NK-92 (cell line): ENCODE results near the gene CNKSR3.
"Not testable (repeated sequence)": the region's sequence is repeated elsewhere in the genome, so short reads cannot be mapped to it uniquely, and the experiment has no call there.

ENCODE experiments used
- DNase-seq: peaks from one replicate; lab custom pipeline; 2025; ENCODE audit not compliant: unreplicated experiment; lab: John Stamatoyannopoulos, UW

CNKSR3 gene

DNA sequence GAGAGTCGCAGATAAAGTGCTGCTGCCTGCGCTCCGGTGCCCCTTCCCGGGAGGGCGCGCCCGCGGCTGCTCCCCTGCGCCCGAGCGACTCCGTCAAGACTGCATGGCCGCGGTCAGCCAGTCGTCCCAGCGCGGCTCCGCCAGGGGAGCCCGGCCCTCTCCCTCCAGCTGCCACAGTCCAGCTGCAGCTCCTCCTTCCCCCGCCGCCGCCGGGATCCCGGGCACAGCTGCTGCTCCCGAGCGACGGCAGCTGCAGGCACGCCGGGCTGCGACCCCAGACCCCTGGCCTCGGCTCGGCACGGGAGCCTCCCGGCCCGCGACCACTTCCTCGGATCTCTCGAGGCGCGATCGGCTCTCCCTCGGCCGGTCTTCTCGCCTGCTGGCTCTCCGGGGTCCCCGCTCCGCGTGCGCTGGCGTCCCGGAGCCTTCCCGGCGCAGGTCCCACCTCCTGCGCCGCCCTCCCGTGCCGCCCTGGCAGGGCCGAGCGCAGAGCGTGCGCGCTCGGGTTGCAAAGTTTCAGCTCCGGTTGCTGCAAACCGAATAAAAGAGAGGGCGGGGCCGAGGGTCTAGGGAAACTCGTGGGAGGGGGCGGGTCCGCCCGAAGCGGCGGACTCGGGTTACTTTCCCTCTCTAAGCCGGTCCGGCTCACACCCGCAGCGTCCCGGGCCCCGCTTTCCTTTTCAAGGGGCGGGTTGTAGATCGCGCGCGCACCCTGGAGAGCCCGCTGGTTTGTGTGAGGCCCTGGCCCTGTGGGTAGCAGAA, at the start of gene CNKSR3:
CNKSR3 (minus strand) TSS at position 542 of the 762 bp plus-strand sequence. CDS start 571 bp downstream, outside the sequence.
- DNase-seq = no peak

DNA sequence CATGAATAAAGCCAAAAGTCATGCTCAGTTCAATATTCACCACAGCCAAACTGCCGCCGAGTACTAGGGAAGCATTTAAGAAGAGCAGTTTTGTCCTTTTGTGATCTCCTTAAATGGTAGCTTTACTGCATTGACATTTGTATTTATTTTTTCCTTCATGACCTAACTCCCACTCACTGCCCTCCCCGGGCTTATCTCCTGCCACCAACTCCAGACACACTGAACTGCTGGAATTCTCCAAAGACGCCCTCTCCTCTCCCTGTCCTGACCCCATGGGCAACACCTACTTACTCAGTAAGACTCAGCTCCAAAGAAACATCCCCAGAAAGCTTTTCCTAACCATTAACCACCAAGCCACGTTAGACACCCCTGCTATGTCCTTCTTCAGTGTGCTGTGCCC, 48.5 kb upstream of the CNKSR3 start:
- no peak for DNase-seq

DNA sequence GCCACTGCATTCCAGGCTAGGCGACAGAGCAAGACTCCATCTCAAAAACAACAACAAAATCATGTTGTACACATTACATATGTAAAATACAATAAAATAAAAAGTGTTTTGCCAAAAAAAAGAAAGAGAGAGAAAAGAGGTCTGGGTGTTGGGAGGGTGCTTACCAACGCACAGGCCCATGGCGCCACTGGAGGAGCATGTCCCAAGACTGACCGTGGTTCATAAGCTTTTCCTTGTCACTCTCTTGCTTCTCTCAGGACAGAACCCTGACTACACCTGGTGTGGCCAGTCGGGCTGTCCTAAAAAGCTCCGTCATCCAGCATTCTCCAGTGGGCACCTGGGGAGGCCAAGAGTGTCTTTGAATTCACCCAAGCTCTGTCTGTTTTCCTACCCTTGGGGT, 48.0 kb upstream of the CNKSR3 start:
- DNase-seq = no peak

DNA sequence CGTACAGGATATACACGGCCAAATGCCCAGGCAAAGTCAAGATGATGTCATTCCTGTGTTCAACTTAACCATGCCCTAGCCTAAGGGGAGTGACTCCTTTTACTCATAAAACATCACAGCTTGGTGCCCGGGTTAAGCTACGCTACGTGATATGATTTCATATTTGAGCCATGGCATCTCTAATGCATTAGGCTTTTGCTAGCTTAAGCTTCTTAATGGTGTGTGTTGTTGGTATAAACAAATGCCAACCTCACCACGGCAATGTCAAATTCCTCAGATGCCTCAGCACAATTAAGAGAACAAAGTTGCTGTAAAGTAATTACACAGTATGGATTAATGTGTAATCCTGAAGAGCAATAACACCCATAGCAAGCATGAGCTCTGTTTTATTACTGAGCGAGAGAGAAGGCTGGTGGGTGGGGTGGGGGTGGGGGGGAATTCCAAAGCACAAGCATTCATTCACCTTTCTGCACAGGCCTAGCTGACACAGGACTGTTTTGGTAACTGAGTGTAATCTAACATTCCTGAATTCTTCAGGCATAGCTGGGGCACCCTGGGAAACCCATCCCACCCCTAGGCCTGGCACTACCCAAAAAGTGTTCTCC, 44.7 kb upstream of the CNKSR3 start:
- DNase-seq = no peak

GRCh38 chr6:154554491-154554890, 44.0 kb upstream of the CNKSR3 start:
- DNase-seq = no peak

DNA sequence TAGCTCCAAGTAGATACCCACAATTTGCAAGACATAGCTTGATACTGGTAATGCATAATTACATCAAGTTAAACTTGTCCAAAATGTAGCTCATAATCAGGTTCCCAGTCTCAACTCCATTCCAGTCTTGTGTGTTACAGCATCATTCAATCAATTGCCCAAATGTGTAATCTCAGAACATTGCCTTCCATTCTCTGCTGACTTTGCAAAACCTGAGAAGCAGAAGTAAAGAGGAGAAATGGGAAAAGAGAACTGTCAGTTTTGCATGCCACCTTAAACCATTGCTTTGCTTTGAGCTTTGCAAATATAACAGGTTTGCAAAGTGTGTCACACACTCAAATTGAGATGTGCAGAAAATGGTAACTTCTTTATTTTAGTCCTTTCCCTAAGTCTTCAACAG, 40.3 kb upstream of the CNKSR3 start:
- DNase-seq = no peak

- DNase-seq = no peak
Observed at GRCh38 chr6:154549179-154549578, 38.7 kb upstream of the CNKSR3 start.

GRCh38 chr6:154548130-154548830, 37.8 kb upstream of the CNKSR3 start:
- no peak for DNase-seq

- no peak for DNase-seq
Observed at GRCh38 chr6:154543628-154544027, 33.1 kb upstream of the CNKSR3 start.

- DNase-seq = no peak
Observed at GRCh38 chr6:154542747-154543146, 32.3 kb upstream of the CNKSR3 start.

DNA sequence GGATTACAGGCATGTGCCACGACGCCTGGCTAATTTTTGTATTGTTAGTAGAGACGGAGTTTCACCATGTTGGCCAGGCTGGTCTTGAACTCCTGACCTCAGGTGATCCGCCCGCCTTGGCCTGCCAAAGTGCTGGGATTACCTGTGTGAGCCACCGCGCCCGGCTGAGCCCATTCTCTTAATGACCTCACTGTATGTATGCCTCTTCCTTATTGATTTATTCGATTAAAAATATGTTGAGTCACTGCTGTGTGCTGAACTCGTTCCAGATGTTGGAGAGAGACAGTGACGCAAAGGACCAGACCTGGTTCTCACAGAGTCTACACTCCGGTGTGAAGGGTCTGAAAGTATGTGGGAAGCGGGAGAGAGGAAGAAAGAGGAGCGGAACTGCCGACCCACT, 31.4 kb upstream of the CNKSR3 start:
- DNase-seq = not testable (repeated sequence)

GRCh38 chr6:154539593-154540269, 29.2 kb upstream of the CNKSR3 start:
- DNase-seq = no peak

GRCh38 chr6:154538640-154539191, 28.2 kb upstream of the CNKSR3 start:
- no peak for DNase-seq

GRCh38 chr6:154537511-154538325, 27.2 kb upstream of the CNKSR3 start:
- no peak for DNase-seq

GRCh38 chr6:154536999-154537398, 26.5 kb upstream of the CNKSR3 start:
- DNase-seq = no peak

- DNase-seq = no peak
Observed at GRCh38 chr6:154536255-154536654, 25.8 kb upstream of the CNKSR3 start.

DNA sequence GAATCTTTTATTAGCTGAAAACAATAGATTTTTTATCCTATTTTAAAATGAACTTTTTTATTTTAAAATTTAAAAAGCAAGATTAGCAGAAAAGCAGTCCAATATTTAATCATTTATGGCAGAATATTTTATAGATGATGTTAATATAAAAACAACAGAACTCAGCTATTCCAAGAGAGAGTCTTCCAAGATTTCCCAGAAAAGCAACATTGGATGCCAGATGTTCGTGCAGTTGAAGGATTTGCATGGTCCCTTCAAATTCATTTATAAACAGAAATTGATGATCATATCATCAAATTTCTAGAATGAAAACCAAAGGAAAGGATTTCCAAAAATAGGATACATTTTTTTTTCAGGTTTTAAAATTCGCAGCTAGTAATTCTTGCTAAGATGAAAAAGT, 25.4 kb upstream of the CNKSR3 start:
- DNase-seq = no peak

- DNase-seq = no peak
Observed at GRCh38 chr6:154535147-154535546, 24.7 kb upstream of the CNKSR3 start.

- no peak for DNase-seq
Observed at GRCh38 chr6:154534531-154534930, 24.0 kb upstream of the CNKSR3 start.

DNA sequence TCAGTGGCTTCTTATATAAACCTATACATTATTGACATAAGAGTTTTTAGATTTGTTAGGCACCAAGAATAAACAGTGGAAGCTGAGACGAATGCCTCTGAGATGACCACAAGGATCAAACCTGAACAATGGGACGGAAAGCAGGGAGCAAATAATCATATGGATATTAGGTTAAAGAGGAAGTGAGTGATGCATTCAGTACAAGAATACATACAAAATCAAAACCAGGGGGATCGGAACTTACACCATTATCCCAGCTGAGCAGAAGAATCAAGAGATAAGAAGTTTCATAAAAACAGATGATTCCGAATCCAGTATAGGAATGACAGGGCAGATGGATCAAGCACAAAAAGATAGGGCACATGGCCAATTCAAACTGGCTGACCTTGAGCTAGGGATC, 21.9 kb upstream of the CNKSR3 start:
- DNase-seq = no peak
